IPS-18c (cell line): ENCODE measurements around the gene DCAF11.
A peak's percentile ranks its signal among the peaks of the same experiment; 100 is the strongest.

Experiments used
- H3K4me3 ChIP-seq: 2 replicates; pipeline ENCODE4 v1.7.0; 2013; ENCODE audit warnings: low read depth, mild to moderate bottlenecking, low read length, moderate library complexity; ENCODE audit not compliant: insufficient read depth
- H3K9me3 ChIP-seq: one replicate; pipeline ENCODE4 v1.6.1; 2013; ENCODE audit warnings: mild to moderate bottlenecking, low read length, moderate library complexity; ENCODE audit not compliant: control insufficient read depth, insufficient read depth

The DCAF11 gene

GRCh38 chr14:24106672-24107271, 7.8 kb upstream of the DCAF11 start:
- no peaks in the 10 kb centered on the region for H3K9me3 ChIP-seq

GRCh38 chr14:24108336-24108874, 6.2 kb upstream of the DCAF11 start:
- H3K9me3 ChIP-seq, result no peaks in the 10 kb centered on the region
- H3K4me3 ChIP-seq, result no peak overlapping the region

More at GRCh38 chr14:24106672-24107271, 7.8 kb upstream of the DCAF11 start:
- H3K4me3 ChIP-seq, result no peak overlapping the region

- no peaks in the 10 kb centered on the region for H3K9me3 ChIP-seq
- H3K4me3 ChIP-seq, result no peak overlapping the region
Measured at GRCh38 chr14:24110060-24110459, 4.5 kb upstream of the DCAF11 start.

- Histone ChIP-seq H3K9me3 (no peaks in the 10 kb centered on the region), H3K4me3 (no peak overlapping the region)
Measured at GRCh38 chr14:24110523-24110922, 4.1 kb upstream of the DCAF11 start.

- Histone ChIP-seq H3K4me3 (peak overlapping the region; percentile 98), H3K9me3 (no peaks in the 10 kb centered on the region)
Measured at GRCh38 chr14:24113379-24113800, 1.2 kb upstream of the DCAF11 start.

GRCh38 chr14:24113801-24114531, 611 bp upstream of the DCAF11 start:
- Histone ChIP-seq H3K9me3 (no peaks in the 10 kb centered on the region), H3K4me3 (peak overlapping the region; percentile 98)

- Histone ChIP-seq H3K9me3 (no peaks in the 10 kb centered on the region), H3K4me3 (peak overlapping the region; percentile 98)
Measured at GRCh38 chr14:24115422-24116127, 998 bp downstream of the DCAF11 start.

- Histone ChIP-seq H3K9me3 (no peaks in the 10 kb centered on the region), H3K4me3 (0 out of 2 replicates have a peak overlapping the region, but pooled peaks have one; percentile 21)
Measured at GRCh38 chr14:24116128-24116814, 1.7 kb downstream of the DCAF11 start.

GRCh38 chr14:24117179-24117578, 2.6 kb downstream of the DCAF11 start:
- H3K4me3 ChIP-seq, result no peak overlapping the region
- no peaks in the 10 kb centered on the region for H3K9me3 ChIP-seq

- Histone ChIP-seq H3K9me3 (no peaks in the 10 kb centered on the region), H3K4me3 (no peak overlapping the region)
Measured at GRCh38 chr14:24119691-24120090, 5.1 kb downstream of the DCAF11 start.

GRCh38 chr14:24121210-24121609, 6.6 kb downstream of the DCAF11 start:
- no peak overlapping the region for H3K4me3 ChIP-seq
- no peaks in the 10 kb centered on the region for H3K9me3 ChIP-seq

- Histone ChIP-seq H3K4me3 (no peak overlapping the region), H3K9me3 (no peaks in the 10 kb centered on the region)
Measured at GRCh38 chr14:24122416-24122815, 7.8 kb downstream of the DCAF11 start.

GRCh38 chr14:24122898-24123297, 8.3 kb downstream of the DCAF11 start:
- Histone ChIP-seq H3K9me3 (no peaks in the 10 kb centered on the region), H3K4me3 (no peak overlapping the region)

- no peak overlapping the region for H3K4me3 ChIP-seq
- H3K9me3 ChIP-seq, result no peaks in the 10 kb centered on the region
Measured at GRCh38 chr14:24123424-24124417, 9.1 kb downstream of the DCAF11 start.

GRCh38 chr14:24126939-24127338, 12.4 kb downstream of the DCAF11 start:
- Histone ChIP-seq H3K9me3 (no peaks in the 10 kb centered on the region), H3K4me3 (no peak overlapping the region)

- no peaks in the 10 kb centered on the region for H3K9me3 ChIP-seq
- no peak overlapping the region for H3K4me3 ChIP-seq
Measured at GRCh38 chr14:24127673-24128072, 13.1 kb downstream of the DCAF11 start.
